AG10803 (cell line): ENCODE measurements around the gene ABCB1.
A peak's percentile ranks its signal among the peaks of the same experiment; 100 is the strongest.

Experiments
- DNase-seq: peaks from one replicate; pipeline ENCODE4 v3.0.0; 2010; ENCODE audit warnings: low read depth
- H3K4me3 ChIP-seq: 2 replicates; pipeline ENCODE4 v1.5.1; 2011; ENCODE audit warnings: mild to moderate bottlenecking, low read length, control low read depth
- TF ChIP-seq, protein P1 (sequence below): conservative IDR thresholded peaks from 2 replicates; pipeline ENCODE4 v1.5.1; 2011; ENCODE audit warnings: mild to moderate bottlenecking, low read length, control low read depth, inconsistent platforms

ABCB1 gene

GRCh38 chr7:87565877-87566276 lies 34.8 kb downstream of the ABCB1 start:
- TF ChIP-seq, protein P1, sequence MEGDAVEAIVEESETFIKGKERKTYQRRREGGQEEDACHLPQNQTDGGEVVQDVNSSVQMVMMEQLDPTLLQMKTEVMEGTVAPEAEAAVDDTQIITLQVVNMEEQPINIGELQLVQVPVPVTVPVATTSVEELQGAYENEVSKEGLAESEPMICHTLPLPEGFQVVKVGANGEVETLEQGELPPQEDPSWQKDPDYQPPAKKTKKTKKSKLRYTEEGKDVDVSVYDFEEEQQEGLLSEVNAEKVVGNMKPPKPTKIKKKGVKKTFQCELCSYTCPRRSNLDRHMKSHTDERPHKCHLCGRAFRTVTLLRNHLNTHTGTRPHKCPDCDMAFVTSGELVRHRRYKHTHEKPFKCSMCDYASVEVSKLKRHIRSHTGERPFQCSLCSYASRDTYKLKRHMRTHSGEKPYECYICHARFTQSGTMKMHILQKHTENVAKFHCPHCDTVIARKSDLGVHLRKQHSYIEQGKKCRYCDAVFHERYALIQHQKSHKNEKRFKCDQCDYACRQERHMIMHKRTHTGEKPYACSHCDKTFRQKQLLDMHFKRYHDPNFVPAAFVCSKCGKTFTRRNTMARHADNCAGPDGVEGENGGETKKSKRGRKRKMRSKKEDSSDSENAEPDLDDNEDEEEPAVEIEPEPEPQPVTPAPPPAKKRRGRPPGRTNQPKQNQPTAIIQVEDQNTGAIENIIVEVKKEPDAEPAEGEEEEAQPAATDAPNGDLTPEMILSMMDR, result no peak
- no peak overlapping the region for H3K4me3 ChIP-seq
- no peak for DNase-seq

DNA sequence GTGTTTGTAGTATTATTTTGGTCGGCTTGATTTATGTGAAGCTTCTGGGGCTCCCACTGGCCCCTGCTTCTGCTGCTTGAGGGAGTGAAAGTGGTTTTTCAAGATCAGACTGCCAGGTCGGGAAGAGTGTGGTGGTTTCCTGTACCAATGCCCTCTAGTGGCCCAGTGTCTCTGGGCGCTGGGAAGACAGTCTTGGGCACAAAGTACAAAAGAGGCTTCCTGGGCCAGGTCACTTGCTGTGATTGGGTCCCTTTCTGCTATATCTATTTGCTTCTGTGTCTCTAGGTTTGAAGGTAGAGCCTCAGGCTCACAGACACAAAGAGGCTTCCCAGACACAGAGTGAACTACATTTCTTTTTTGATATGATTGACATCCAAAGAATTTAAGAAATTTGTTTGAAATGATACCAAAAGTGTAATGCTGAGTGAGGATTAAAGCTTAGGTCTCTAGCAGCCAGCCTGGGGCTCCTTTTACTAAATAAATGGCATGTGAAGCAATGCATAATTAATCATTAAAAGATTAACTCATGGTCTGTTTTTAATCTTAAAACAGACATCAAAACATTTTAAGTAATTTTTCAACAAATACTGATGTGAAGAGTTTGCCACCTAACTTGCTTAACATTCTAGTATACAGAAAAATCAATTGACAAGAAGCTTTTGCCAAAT lies 36.3 kb downstream of the ABCB1 start:
- no peak for DNase-seq
- TF ChIP-seq, protein P1, result peak; percentile 50
- H3K4me3 ChIP-seq, result no peak overlapping the region

- TF ChIP-seq, protein P1, result no peak
- H3K4me3 ChIP-seq, result no peak overlapping the region
- DNase-seq, result no peak
Measured at GRCh38 chr7:87561702-87562101, 39.0 kb downstream of the ABCB1 start.

- TF ChIP-seq, protein P1, result no peak
- no peak for DNase-seq
- no peak overlapping the region for H3K4me3 ChIP-seq
Measured at GRCh38 chr7:87561102-87561501, 39.6 kb downstream of the ABCB1 start.

DNA sequence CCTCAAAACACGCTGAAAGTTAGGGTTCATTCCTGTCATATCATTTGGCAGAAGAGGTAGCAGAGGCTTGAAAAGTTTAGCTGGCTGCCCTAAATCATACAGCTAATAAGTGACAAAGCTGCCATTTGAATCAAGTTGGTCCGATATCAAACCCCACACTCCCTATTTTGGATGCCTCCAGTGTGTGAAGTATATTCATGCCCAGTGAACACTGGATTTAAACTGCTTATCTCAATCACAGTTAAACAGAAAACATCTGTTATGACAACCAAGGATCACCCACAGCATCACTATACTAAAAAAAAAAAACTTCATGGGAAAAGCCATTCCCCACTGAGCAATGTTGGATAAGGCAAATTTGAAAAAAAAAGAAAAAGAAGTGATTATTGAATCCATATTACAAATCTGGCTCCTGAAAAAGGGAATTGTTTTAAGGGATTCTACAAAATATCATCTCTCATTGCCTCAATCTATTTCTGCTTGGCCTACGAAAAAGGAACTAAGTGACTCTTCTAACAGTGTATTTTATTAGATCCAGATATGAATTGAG lies 48.3 kb downstream of the ABCB1 start:
- DNase-seq, result no peak
- TF ChIP-seq, protein P1, result no peak
- no peak overlapping the region for H3K4me3 ChIP-seq

GRCh38 chr7:87548123-87548919 lies 52.4 kb downstream of the ABCB1 start:
- TF ChIP-seq, protein P1, result no peak
- DNase-seq, result no peak

More at GRCh38 chr7:87548123-87548919, 52.4 kb downstream of the ABCB1 start:
- H3K4me3 ChIP-seq, result no peak overlapping the region
